NCI-H187 treated with DMSO at 0.1 percent for 48 hours (cell line): ENCODE results near the gene PAK5.

ENCODE experiments used
- DNase-seq: peaks from one replicate; lab custom pipeline; 2025; lab: John Stamatoyannopoulos, UW

Gene PAK5

GRCh38 chr20:9517297-9518162, 321.3 kb downstream of the PAK5 start:
- DNase-seq, result no peak

GRCh38 chr20:9516234-9516871, 322.5 kb downstream of the PAK5 start:
- DNase-seq, result no peak

GRCh38 chr20:9515741-9516233, 323.1 kb downstream of the PAK5 start:
- no peak for DNase-seq

- DNase-seq, result no peak
Measured at GRCh38 chr20:9515214-9515585, 323.7 kb downstream of the PAK5 start.

GRCh38 chr20:9514461-9515213, 324.2 kb downstream of the PAK5 start, which contains the start of gene LAMP5:
Gene LAMP5 (plus strand): TSS chr20:9514590. CDS start chr20:9514853, 263 bp downstream.
- DNase-seq, result no peak

- no peak for DNase-seq
Measured at GRCh38 chr20:9514072-9514460, 324.8 kb downstream of the PAK5 start.

GRCh38 chr20:9510911-9511310, 328.0 kb downstream of the PAK5 start:
- DNase-seq, result no peak

GRCh38 chr20:9509246-9509645, 329.6 kb downstream of the PAK5 start:
- no peak for DNase-seq

- no peak for DNase-seq
Measured at GRCh38 chr20:9508696-9509178, 330.1 kb downstream of the PAK5 start.

- no peak for DNase-seq
Measured at GRCh38 chr20:9508240-9508661, 330.6 kb downstream of the PAK5 start.

GRCh38 chr20:9507544-9508239, 331.2 kb downstream of the PAK5 start:
- no peak for DNase-seq

- DNase-seq, result no peak
Measured at GRCh38 chr20:9506964-9507369, 331.9 kb downstream of the PAK5 start.

- DNase-seq, result no peak
Measured at GRCh38 chr20:9506280-9506821, 332.5 kb downstream of the PAK5 start.

GRCh38 chr20:9503526-9504245, 335.2 kb downstream of the PAK5 start:
- DNase-seq, result no peak

GRCh38 chr20:9501473-9501872, 337.4 kb downstream of the PAK5 start:
- DNase-seq, result no peak

GRCh38 chr20:9500121-9500520, 338.8 kb downstream of the PAK5 start:
- DNase-seq, result no peak

GRCh38 chr20:9499126-9499899, 339.6 kb downstream of the PAK5 start:
- DNase-seq, result no peak

- no peak for DNase-seq
Measured at GRCh38 chr20:9498322-9498721, 340.6 kb downstream of the PAK5 start.

GRCh38 chr20:9496155-9496554, 342.7 kb downstream of the PAK5 start:
- no peak for DNase-seq

- no peak for DNase-seq
Measured at GRCh38 chr20:9495701-9496100, 343.2 kb downstream of the PAK5 start.
